IMR-90 (cell line): ENCODE measurements around the gene PARP3. TPM values are rescaled to one million over a fixed set of nuclear protein-coding genes. Genes with fewer than 3 reads are reported as not detected.
A peak's percentile ranks its signal among the peaks of the same experiment; 100 is the strongest.

Source experiments
- ATAC-seq: fragments of 200-7000 bp; cut with Tn5 transposase; 2 replicates; pipeline ENCODE4 v1.9.1; 2020; ENCODE audit warnings: low read depth, mild to moderate bottlenecking, moderate library complexity
- BruUV-seq: library from RNA; stranded (reverse); fragments of 400-500 nt; replicated peaks from 2 replicates; lab custom pipeline; 2021; lab: Mats Ljungman, UMichigan
- CTCF ChIA-PET: fragments of 300-600 bp; formaldehyde crosslinking; extraction: SDS; loops from one replicate; lab custom pipeline; 2021; ENCODE audit warnings: antibody characterized with exemption; lab: Yijun Ruan, JAX
- POLR2A ChIA-PET: fragments of 300-600 bp; sonication (Branson Sonifier 250); formaldehyde crosslinking; loops from one replicate; lab custom pipeline; 2022; ENCODE audit warnings: antibody characterized with exemption; ENCODE audit not compliant: unreplicated experiment; lab: Charles Lee
- DNase-seq: peaks from one replicate; pipeline ENCODE4 v3.0.0; 2013
- H2AFZ ChIP-seq: replicated peaks from 2 replicates; pipeline ENCODE3; 2013; ENCODE audit warnings: low read length, mild to moderate bottlenecking; ENCODE audit not compliant: poor library complexity
- H2AK5ac ChIP-seq: 2 replicates; pipeline ENCODE4 v1.6.1; 2013; ENCODE audit warnings: low read depth, low read length, inconsistent platforms
- H2AK9ac ChIP-seq: replicated peaks from 2 replicates; pipeline ENCODE3; 2013; ENCODE audit warnings: mild to moderate bottlenecking, low read depth, low read length, moderate library complexity; ENCODE audit not compliant: poor library complexity
- H2BK120ac ChIP-seq: 2 replicates; pipeline ENCODE4 v1.6.1; 2013; ENCODE audit warnings: low read depth, low read length, inconsistent platforms
- H2BK15ac ChIP-seq: 3 replicates; pipeline ENCODE4 v1.6.1; 2013; ENCODE audit warnings: low read depth, low read length, inconsistent platforms
- H2BK20ac ChIP-seq: 2 replicates; pipeline ENCODE4 v1.6.1; 2013; ENCODE audit warnings: low read depth, mild to moderate bottlenecking, inconsistent platforms, low read length, moderate library complexity
- H2BK5ac ChIP-seq: 2 replicates; pipeline ENCODE4 v1.6.1; 2013; ENCODE audit warnings: mild to moderate bottlenecking, low read depth, low read length, inconsistent platforms; ENCODE audit not compliant: poor library complexity, severe bottlenecking
- H3K14ac ChIP-seq: replicated peaks from 2 replicates; pipeline ENCODE4 v1.6.1; 2013; ENCODE audit warnings: low read depth, low read length, inconsistent platforms
- H3K18ac ChIP-seq: 2 replicates; pipeline ENCODE4 v1.6.1; 2013; ENCODE audit warnings: low read depth, low read length, control low read depth
- H3K23ac ChIP-seq: 2 replicates; pipeline ENCODE4 v1.6.1; 2013; ENCODE audit warnings: low read depth, low read length, inconsistent platforms
- H3K27ac ChIP-seq: 2 replicates; pipeline ENCODE4 v1.5.1; 2013; ENCODE audit warnings: mild to moderate bottlenecking, control low read depth, low read length; ENCODE audit not compliant: insufficient read depth
- H3K27me3 ChIP-seq: 2 replicates; pipeline ENCODE4 v1.6.1; 2013; ENCODE audit warnings: low read length; ENCODE audit not compliant: control insufficient read depth, insufficient read depth
- H3K36me3 ChIP-seq: 2 replicates; pipeline ENCODE4 v1.6.1; 2013; ENCODE audit warnings: low read length, mixed read lengths; ENCODE audit not compliant: control insufficient read depth, insufficient read depth
- H3K4ac ChIP-seq: 2 replicates; pipeline ENCODE4 v1.6.1; 2013; ENCODE audit warnings: low read depth, low read length, inconsistent platforms
- H3K4me1 ChIP-seq: 2 replicates; pipeline ENCODE4 v1.6.1; 2013; ENCODE audit warnings: low read length, mixed read lengths; ENCODE audit not compliant: control insufficient read depth, insufficient read depth
- H3K4me2 ChIP-seq: 2 replicates; pipeline ENCODE4 v1.6.1; 2013; ENCODE audit warnings: low read depth, mild to moderate bottlenecking, control low read depth, low read length, moderate library complexity
- H3K4me3 ChIP-seq: 2 replicates; pipeline ENCODE4 v1.5.1; 2013; ENCODE audit warnings: low read depth, mild to moderate bottlenecking, control low read depth, low read length, moderate library complexity; ENCODE audit not compliant: insufficient read depth
- H3K56ac ChIP-seq: 2 replicates; pipeline ENCODE4 v1.6.1; 2013; ENCODE audit warnings: low read length, inconsistent platforms; ENCODE audit not compliant: insufficient read depth; ENCODE audit errors: extremely low read depth
- H3K79me1 ChIP-seq, 2 experiments: 2 replicates each; pipeline ENCODE4 v1.6.1; 2013; ENCODE audit warnings: low read length in 2 of 2, inconsistent platforms in 1 of 2, low read depth in 1 of 2
- H3K9ac ChIP-seq: 2 replicates; pipeline ENCODE4 v1.6.1; 2013; ENCODE audit warnings: low read depth, low read length, control low read depth
- H3K9me1 ChIP-seq: 2 replicates; pipeline ENCODE4 v1.6.1; 2013; ENCODE audit warnings: low read length, inconsistent platforms; ENCODE audit not compliant: insufficient read depth
- H3K9me3 ChIP-seq: 2 replicates; pipeline ENCODE4 v1.6.1; 2013; ENCODE audit warnings: low read length; ENCODE audit not compliant: control insufficient read depth, insufficient read depth
- H4K20me1 ChIP-seq: 2 replicates; pipeline ENCODE4 v1.6.1; 2013; ENCODE audit warnings: low read length, inconsistent platforms; ENCODE audit not compliant: insufficient read depth
- H4K5ac ChIP-seq: 2 replicates; pipeline ENCODE4 v1.6.1; 2013; ENCODE audit warnings: mild to moderate bottlenecking, low read depth, low read length, control low read depth
- H4K8ac ChIP-seq, 2 experiments: 2 replicates each; pipeline ENCODE4 v1.6.1; 2013; ENCODE audit warnings: low read depth in 2 of 2, low read length in 2 of 2, control low read depth in 1 of 2, inconsistent platforms in 1 of 2
- H4K91ac ChIP-seq: 2 replicates; pipeline ENCODE4 v1.6.1; 2013; ENCODE audit warnings: low read depth, low read length, inconsistent platforms; ENCODE audit not compliant: insufficient read depth
- BHLHE40 ChIP-seq: fragments of 150-350 bp; IDR thresholded peaks from 2 replicates; pipeline ENCODE4 v1.6.1; 2016; ENCODE audit warnings: mild to moderate bottlenecking, low read depth, low read length
- CEBPB ChIP-seq: IDR thresholded peaks from 2 replicates; pipeline ENCODE4 v1.6.1; 2012; ENCODE audit warnings: low read depth, low read length, improper control_type of control experiment
- CHD1 ChIP-seq: IDR thresholded peaks from 2 replicates; pipeline ENCODE4 v1.6.1; 2012; ENCODE audit warnings: low read depth, low read length, improper control_type of control experiment
- FOS ChIP-seq: fragments of 150-350 bp; IDR thresholded peaks from 2 replicates; pipeline ENCODE4 v1.6.1; 2016; ENCODE audit warnings: low read depth, low read length
- MAFK ChIP-seq: IDR thresholded peaks from 2 replicates; pipeline ENCODE4 v1.6.1; 2012; ENCODE audit warnings: low read depth, low read length, improper control_type of control experiment
- MAZ ChIP-seq: IDR thresholded peaks from 2 replicates; pipeline ENCODE4 v1.6.1; 2012; ENCODE audit warnings: low read depth, mild to moderate bottlenecking, low read length, improper control_type of control experiment, moderate library complexity, borderline replicate concordance
- MXI1 ChIP-seq: IDR thresholded peaks from 2 replicates; pipeline ENCODE4 v1.6.1; 2012; ENCODE audit warnings: low read depth, mild to moderate bottlenecking, low read length, moderate library complexity, borderline replicate concordance
- NFE2L2 ChIP-seq: fragments of 150-350 bp; IDR thresholded peaks from 2 replicates; pipeline ENCODE4 v1.6.1; 2016; ENCODE audit warnings: low read depth, mild to moderate bottlenecking, low read length
- POLR2A ChIP-seq: IDR thresholded peaks from 2 replicates; pipeline ENCODE4 v1.6.1; 2012; ENCODE audit warnings: mild to moderate bottlenecking, low read depth, low read length
- RFX5 ChIP-seq: IDR thresholded peaks from 2 replicates; pipeline ENCODE4 v1.8.0; 2012; ENCODE audit warnings: low read depth, mild to moderate bottlenecking, low read length, moderate library complexity
- SMC3 ChIP-seq: fragments of 150-350 bp; IDR thresholded peaks from 2 replicates; pipeline ENCODE4 v1.6.1; 2016; ENCODE audit warnings: low read depth, mild to moderate bottlenecking, antibody characterized with exemption, low read length, moderate library complexity
- WGBS, 2 experiments: methylation state at CpG; one replicate each; pipeline versions ENCODE4 v1.1.5 to v1.1.7; 2013; ENCODE audit warnings: missing lambda C conversion rate in 2 of 2; ENCODE audit not compliant: insufficient read length in 1 of 2; ENCODE audit errors: extremely low coverage in 2 of 2; 5-methylcytosine and 5-hydroxymethylcytosine counted together
- dilution Hi-C: fragments of 300-500 bp; cut with HindIII; formaldehyde crosslinking; loops from one replicate; pipeline ENCODE4 v1.14.3; 2018; ENCODE audit warnings: low sequenced_read_pairs; ENCODE audit not compliant: unreplicated experiment
- in situ Hi-C: fragments of 300-500 bp; cut with MboI; formaldehyde crosslinking; loops from 3 replicates; pipeline ENCODE4 v1.14.3; 2019; ENCODE audit warnings: low sequenced_read_pairs, inconsistent platforms, mixed read lengths
- intact Hi-C: fragments of 100-400 bp; cut with micrococcal nuclease; formaldehyde crosslinking; loops from 2 replicates; pipeline ENCODE4 v1.10.0; 2022
- polyA plus RNA-seq, 3 experiments: library from polyadenylated mRNA; depleted of rRNA; stranded (reverse); fragments of >200 nt; gene quantifications; 2 replicates each; pipeline ENCODE4 v1.2.3, GENCODE V29; 2012; ENCODE audit warnings: low replicate concordance in 1 of 3
- total RNA-seq: library from RNA; depleted of rRNA; stranded (reverse); fragments of >200 nt; gene quantifications from 2 replicates; pipeline ENCODE4 v1.2.3, GENCODE V29; 2012
- TF ChIP-seq, protein P1 (sequence below): fragments of 150-350 bp; IDR thresholded peaks from 2 replicates; pipeline ENCODE4 v1.6.1; 2016; ENCODE audit warnings: low read depth, mild to moderate bottlenecking, low read length, moderate library complexity, borderline replicate concordance
- TF ChIP-seq, protein P2 (sequence below): conservative IDR thresholded peaks from 2 replicates; pipeline ENCODE4 v1.5.1; 2012; ENCODE audit warnings: mild to moderate bottlenecking, low read depth, low read length, improper control_type of control experiment

The PARP3 gene
- total and polyA plus RNA-seq, 2 of the 4 experiments (the other 2 are of a cell fraction), result 16.3 to 22.0 TPM

DNA sequence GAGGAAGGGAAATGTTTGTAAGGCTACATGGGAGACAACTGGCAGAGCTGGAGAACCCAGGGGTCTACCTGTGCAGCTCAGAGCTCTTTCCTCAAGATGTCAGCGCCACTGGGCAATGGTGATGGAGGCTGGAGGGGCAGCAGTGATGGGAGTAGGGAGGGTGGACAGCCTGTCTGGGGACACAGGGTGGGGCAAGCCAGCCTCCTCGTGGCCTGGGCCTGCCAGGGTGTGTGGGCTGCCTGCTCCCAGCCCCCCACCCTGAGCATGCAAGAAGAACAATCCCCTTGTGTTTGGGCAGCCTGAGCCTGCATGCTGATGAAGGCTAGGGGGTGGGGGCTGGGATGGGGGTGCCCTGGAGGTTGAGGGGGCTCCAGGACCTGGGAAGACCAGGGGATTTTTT lies 23.9 kb downstream of the PARP3 start:
- peak overlapping the region; percentile 97; the same call in 1 of the 2 replicates for H3K4ac ChIP-seq
- no peak overlapping the region for H4K8ac ChIP-seq
- peaks cover 16% of the 10 kb centered on the region for H4K20me1 ChIP-seq
- no peak overlapping the region for H4K5ac ChIP-seq
- H3K27me3 ChIP-seq, result no peaks in the 10 kb centered on the region
- ATAC-seq (no peak), DNase-seq (no peak)
- peak overlapping the region; percentile 34 for H2AFZ ChIP-seq
- intact Hi-C loops (no loop called here), dilution Hi-C loops (no loop called here), in situ Hi-C loops (loop anchor here (25.0 kb wide), 1 partner anchor 1629 kb away; the partner anchor contains the start of genes RASSF1, TUSC2 and ZMYND10)
- no peak overlapping the region for H3K56ac ChIP-seq
- ChIA-PET POLR2A (no interaction called here), CTCF (interaction anchor here (1.0 kb wide), 1 partner anchor 24 kb away, joined by 3 read pairs; the partner anchor contains the start of gene RRP9)
- H4K91ac ChIP-seq, result peak overlapping the region; percentile 28; the same call in 1 of the 2 replicates
- peaks cover 28% of the 10 kb centered on the region for H3K4me1 ChIP-seq
- no TSS peak for BruUV-seq
- H3K9ac ChIP-seq, result no peak overlapping the region
- no peak overlapping the region for H2BK20ac ChIP-seq
- H2BK120ac ChIP-seq, result no peak overlapping the region
- no peak overlapping the region for H3K18ac ChIP-seq
- H2AK9ac ChIP-seq, result peak overlapping the region; percentile 98
- H3K23ac ChIP-seq, result no peak overlapping the region
- peaks cover 36 to 69% of the 10 kb centered on the region in 2 experiments for H3K79me1 ChIP-seq
- no peaks in the 10 kb centered on the region for H3K9me3 ChIP-seq
- peak overlapping the region; percentile 99; the same call in 1 of the 2 replicates for H3K4me2 ChIP-seq
- TF ChIP-seq BHLHE40 (no peak), NFE2L2 (no peak), FOS (no peak), CEBPB (no peak), SMC3 (no peak), MAFK (no peak), RFX5 (no peak), POLR2A (no peak), MXI1 (no peak), MAZ (no peak), CHD1 (no peak)
- TF ChIP-seq, protein P1, sequence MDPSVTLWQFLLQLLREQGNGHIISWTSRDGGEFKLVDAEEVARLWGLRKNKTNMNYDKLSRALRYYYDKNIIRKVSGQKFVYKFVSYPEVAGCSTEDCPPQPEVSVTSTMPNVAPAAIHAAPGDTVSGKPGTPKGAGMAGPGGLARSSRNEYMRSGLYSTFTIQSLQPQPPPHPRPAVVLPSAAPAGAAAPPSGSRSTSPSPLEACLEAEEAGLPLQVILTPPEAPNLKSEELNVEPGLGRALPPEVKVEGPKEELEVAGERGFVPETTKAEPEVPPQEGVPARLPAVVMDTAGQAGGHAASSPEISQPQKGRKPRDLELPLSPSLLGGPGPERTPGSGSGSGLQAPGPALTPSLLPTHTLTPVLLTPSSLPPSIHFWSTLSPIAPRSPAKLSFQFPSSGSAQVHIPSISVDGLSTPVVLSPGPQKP, result no peak
- TF ChIP-seq, protein P2, sequence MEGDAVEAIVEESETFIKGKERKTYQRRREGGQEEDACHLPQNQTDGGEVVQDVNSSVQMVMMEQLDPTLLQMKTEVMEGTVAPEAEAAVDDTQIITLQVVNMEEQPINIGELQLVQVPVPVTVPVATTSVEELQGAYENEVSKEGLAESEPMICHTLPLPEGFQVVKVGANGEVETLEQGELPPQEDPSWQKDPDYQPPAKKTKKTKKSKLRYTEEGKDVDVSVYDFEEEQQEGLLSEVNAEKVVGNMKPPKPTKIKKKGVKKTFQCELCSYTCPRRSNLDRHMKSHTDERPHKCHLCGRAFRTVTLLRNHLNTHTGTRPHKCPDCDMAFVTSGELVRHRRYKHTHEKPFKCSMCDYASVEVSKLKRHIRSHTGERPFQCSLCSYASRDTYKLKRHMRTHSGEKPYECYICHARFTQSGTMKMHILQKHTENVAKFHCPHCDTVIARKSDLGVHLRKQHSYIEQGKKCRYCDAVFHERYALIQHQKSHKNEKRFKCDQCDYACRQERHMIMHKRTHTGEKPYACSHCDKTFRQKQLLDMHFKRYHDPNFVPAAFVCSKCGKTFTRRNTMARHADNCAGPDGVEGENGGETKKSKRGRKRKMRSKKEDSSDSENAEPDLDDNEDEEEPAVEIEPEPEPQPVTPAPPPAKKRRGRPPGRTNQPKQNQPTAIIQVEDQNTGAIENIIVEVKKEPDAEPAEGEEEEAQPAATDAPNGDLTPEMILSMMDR, result no peak
- peaks cover 19% of the 10 kb centered on the region for H3K9me1 ChIP-seq
- no peaks in the 10 kb centered on the region; the same call in 1 of the 2 replicates for H3K36me3 ChIP-seq
- no peak overlapping the region; the same call in 1 of the 2 replicates for H3K4me3 ChIP-seq
- WGBS, 2 experiments, result no CpG with 5 or more reads among the region's 2 CpGs
- H3K27ac ChIP-seq, result no peak overlapping the region
- H2BK15ac ChIP-seq, result no peak overlapping the region
- 0 out of 2 replicates have a peak overlapping the region, but pooled peaks have one; percentile 13 for H3K14ac ChIP-seq
- H2AK5ac ChIP-seq, result no peak overlapping the region
- H2BK5ac ChIP-seq, result no peak overlapping the region
